OCI-M2 (cell line): ENCODE data around the gene SEC14L5.
"Not testable (repeated sequence)": the region's sequence is repeated elsewhere in the genome, so short reads cannot be mapped to it uniquely, and the experiment has no call there.

Source experiments
- DNase-seq: peaks from one replicate; lab custom pipeline; 2025; ENCODE audit not compliant: unreplicated experiment; lab: John Stamatoyannopoulos, UW

The SEC14L5 gene

GRCh38 chr16:4929619-4930018 is 28.5 kb upstream of the SEC14L5 start:
- not testable (repeated sequence) for DNase-seq

GRCh38 chr16:4931381-4931780 is 26.7 kb upstream of the SEC14L5 start:
- DNase-seq: no peak

- no peak for DNase-seq
Observed at GRCh38 chr16:4933433-4933832, 24.7 kb upstream of the SEC14L5 start.

DNA sequence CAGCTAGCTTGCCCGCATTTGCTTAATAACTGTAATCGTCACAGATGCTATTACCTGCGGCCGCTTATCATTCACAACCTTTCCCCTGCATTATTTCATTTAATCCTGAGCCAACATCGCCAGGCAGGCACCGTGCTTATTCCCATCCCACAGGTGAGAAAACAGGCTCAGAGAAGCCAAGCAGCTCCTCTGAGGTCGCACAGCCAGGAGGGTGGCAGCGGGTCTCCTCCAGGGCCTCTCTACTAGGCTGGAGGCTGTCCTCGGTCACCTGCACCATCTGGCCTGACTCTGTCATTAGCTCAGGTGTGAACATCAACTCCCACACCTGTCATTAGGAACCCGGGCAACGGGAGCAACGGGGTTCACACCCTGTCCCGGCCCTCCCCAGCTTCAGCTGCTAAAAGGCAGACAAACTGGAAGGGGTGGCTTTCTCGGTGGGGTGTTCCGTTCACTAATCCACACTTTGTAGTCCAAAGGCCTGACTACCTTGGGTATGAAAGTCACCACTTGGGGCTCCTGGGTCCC is 24.2 kb upstream of the SEC14L5 start:
- no peak for DNase-seq

- DNase-seq: no peak
Observed at GRCh38 chr16:4934591-4934990, 23.5 kb upstream of the SEC14L5 start.

- no peak for DNase-seq
Observed at GRCh38 chr16:4935241-4935855, 22.8 kb upstream of the SEC14L5 start.

- DNase-seq: no peak
Observed at GRCh38 chr16:4936181-4936990, 21.7 kb upstream of the SEC14L5 start.

DNA sequence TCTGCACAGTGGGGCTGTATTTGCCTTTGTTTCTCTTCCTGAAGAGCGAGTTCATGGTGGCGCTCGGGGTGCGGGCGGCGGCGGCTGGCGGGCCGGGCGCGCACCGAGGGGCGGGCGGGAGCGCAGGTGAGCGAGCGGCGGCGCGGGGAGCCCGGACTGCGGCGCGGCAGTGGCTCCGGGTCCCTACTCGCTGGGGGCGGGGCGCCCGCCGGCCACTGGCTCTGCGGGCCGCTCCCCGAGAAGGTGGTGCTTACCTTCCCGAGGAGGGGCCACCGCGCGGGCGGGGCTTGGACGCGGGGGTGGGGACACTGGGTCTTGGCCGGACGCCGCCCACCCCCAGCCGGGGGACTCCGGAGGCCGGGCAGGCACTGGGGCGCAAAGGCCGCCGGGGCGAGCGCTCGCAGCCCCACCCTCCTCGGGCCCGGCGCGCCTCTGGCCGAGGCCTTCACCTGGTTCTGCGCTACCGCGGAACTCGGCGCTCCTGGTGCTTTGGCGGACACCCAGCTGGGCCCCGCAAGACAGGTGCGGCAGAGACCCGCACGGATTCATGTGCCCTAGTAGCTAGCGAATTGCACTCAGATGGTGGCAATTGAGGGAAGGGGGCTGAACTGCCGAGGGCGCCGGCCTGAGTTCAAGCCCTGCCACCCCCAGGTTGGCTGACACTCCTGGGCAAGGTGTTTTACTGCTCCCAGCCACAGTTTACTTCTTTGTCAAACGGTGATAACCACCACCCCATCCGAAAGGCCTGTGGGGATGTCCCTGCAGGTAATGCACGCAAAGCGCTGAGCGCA is 20.9 kb upstream of the SEC14L5 start, which contains the start of gene PPL:
Gene PPL (minus strand): TSS at position 158 of the 791 bp plus-strand sequence. CDS start 103 bp downstream, at position 55.
- DNase-seq: no peak

DNA sequence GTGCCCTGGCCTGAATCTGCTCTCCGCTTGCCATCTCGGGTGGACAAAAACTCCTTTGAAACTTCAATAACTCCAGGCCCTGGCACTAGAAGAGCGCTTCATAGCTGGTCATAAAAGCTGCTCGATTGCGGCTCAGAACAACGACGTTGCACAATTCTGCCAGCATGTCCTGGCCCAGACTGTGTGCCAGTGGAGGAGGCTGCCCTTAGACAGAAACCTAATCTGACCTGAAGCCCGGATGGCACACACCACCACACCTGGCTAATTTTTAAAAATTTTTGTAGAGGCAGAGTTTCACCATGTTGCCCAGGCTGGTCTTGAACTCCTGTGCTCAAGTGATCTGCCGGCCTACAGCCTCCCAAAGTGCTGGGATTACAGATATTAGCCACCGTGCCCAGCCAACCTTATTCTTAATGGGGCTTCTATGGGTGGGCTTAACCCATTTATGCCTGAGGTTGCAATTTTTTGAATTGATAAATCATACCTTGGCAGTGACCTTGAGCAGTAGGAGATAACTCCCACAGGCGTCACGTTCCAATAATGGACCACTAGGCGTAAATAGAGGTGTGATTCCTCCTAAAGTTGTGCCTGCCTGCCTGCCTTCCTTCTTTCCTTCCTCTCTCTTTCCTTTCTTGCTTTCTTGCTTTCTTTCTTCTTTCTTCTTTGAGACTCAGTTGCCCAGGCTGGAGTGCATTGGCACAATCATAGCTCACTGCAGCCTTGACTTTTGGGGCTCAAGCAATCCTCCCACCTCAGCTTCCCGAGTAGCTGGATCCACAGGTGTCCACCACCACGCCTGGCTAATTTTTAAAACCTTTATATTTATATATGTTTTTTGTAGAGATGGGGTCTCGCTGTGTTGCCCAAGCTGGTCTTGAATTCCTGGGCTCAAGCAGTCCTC is 20.1 kb upstream of the SEC14L5 start:
- no peak for DNase-seq

GRCh38 chr16:4938683-4939030 is 19.5 kb upstream of the SEC14L5 start:
- no peak for DNase-seq

GRCh38 chr16:4940719-4941118 is 17.4 kb upstream of the SEC14L5 start:
- DNase-seq: no peak

DNA sequence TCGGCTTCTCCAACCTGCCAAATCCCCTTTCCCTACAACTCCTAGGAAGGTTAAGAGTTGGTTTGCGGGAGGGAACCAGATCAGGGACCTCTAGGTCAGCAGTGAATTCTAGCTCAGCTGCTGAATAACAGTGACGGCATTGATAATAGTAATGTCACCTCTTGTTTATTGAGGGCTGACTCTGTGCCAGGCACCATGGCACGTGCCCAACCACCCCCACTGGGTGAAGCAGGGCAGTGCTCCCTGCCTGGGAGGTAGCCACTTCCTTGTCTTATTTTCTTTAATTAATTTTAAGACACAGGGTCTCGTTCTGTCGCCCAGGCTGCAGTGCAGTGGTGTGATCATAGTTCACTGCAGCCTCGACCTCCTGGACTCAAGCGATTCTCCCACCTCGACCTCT is 15.6 kb upstream of the SEC14L5 start:
- DNase-seq: no peak

GRCh38 chr16:4944333-4945281 is 13.5 kb upstream of the SEC14L5 start:
- no peak for DNase-seq

DNA sequence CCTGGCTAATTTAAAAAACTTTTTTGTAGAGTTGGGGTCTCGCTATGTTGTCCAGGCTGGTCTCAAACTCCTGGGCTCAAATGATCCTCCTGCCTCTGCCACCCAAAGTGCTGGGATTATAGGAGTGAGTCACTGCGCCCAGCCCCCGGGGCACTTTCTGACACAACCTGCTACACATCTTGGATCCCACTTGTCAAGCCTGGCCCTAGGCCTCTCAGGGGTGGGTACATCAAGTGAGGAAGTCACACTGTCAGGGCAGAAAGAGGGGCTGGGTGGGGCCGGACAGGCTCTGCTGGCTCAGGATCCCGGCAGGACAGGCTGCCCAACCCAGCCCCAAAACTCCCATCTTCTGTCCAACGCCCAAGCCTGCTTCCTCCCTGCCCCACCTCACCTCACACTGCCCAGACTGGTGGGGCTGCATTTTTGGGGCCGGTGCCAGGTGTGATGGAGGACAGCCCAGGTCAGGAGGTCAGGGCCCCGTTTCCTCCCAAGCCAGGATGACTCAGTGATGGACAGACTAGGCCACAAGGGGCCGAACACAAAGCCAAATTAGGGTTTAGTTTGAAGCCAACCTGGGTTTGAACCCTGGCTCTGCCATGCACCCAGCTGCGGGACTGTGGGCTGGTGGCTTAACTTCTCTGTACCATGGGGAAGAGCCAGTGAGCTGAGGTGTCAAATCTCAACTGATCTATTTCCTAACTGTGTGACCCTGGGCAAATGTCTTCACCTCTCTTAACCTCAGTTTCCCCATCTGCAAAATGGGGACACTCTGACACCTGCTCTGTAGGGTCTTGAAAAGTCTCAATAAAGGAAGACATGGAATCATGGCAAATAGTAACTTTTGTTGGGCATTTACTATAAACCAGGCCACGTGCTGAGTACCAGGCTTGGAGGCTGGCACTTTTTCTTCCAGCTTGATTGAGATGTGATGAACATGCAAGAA is 12.3 kb upstream of the SEC14L5 start:
- no peak for DNase-seq

DNA sequence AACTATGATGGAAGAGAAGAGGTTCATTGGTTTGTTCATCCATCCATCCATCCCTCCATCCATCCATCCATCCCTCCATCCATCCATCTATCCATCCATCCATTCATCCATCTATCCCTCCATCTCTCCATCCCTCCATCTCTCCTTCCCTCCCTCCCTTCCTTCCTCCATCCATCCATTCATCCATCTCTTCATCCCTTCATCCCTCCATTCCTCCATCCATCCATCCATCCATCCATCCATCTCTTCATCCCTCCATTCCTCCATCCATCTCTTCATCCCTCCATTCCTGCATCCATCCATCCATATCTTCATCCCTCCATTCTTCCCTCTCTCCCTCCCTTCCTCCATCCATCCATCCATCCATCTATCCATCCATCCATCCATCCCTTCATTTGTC is 11.2 kb upstream of the SEC14L5 start:
- no peak for DNase-seq

- DNase-seq: no peak
Observed at GRCh38 chr16:4947722-4948503, 10.2 kb upstream of the SEC14L5 start.

DNA sequence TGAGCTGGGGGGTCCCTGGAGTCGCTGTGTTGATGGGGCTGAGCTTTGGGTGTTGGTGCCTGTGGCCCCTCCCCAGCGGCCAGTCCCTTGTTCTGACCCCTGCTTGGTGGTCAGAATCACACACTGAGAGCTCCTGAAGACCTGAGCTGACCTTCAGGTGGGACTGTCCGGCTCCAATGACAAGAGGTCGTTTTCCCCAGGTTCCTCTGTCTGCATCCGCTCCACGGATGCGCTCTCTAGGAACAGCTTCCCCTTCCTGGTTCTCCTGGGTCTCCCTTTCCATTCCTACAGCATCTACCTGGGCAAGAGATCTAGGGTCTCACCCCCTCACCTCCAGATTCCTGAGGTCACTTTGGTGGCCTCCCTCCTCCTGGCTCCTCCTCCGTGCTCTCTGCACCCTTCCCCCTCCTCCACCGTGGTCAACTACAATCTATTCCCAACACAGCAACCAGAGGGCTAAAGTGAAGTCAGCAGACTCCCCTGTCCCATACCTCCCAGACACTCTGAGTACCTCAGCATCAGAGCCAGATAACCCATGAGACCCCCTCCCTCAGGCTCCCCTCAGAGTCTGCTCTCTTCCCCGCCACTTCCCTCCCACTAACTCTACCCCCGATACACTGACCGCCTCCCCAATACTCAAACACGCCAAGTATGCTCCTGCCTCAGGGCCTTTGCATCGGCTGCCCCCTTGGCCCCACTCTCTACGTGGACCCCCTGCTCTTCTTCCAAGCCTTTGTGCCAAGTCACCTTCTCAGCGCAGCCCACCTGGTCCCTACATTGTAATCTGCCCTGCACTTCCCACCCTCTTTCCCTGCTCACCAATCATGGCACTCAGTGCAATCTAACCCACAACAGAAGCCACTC is 9.0 kb upstream of the SEC14L5 start:
- no peak for DNase-seq
